HG03565 (cell line): ENCODE measurements around the gene BBIP1.

Experiments used
- ATAC-seq: cut with Tn5 transposase; IDR thresholded peaks from one replicate; pipeline ENCODE4 v1.9.1; 2021; ENCODE audit warnings: mild to moderate bottlenecking, moderate library complexity; ENCODE audit not compliant: unreplicated experiment

BBIP1 gene

DNA sequence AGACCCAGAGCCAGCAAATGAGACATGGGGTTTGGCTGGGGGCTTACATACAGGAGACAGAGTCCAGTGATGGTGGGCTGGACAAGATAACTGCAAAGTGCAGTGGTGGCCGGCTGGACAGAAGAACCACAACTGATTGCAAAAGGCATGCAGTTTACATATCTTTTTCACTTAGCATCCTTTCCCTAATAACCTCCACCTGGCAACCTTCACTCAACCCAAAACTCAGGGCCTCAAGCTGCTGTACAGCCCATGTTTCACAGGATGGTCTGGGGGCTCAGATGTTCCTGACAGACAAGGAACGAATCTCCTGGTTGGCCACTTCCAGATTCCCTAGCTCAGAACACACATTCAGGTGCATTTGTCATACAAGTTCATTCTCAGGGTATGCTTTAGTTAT, 55.0 kb downstream of the BBIP1 start:
- ATAC-seq = no peak

GRCh38 chr10:110863361-110863760, 55.6 kb downstream of the BBIP1 start:
- no peak for ATAC-seq

GRCh38 chr10:110862961-110863360, 56.0 kb downstream of the BBIP1 start:
- ATAC-seq = no peak

DNA sequence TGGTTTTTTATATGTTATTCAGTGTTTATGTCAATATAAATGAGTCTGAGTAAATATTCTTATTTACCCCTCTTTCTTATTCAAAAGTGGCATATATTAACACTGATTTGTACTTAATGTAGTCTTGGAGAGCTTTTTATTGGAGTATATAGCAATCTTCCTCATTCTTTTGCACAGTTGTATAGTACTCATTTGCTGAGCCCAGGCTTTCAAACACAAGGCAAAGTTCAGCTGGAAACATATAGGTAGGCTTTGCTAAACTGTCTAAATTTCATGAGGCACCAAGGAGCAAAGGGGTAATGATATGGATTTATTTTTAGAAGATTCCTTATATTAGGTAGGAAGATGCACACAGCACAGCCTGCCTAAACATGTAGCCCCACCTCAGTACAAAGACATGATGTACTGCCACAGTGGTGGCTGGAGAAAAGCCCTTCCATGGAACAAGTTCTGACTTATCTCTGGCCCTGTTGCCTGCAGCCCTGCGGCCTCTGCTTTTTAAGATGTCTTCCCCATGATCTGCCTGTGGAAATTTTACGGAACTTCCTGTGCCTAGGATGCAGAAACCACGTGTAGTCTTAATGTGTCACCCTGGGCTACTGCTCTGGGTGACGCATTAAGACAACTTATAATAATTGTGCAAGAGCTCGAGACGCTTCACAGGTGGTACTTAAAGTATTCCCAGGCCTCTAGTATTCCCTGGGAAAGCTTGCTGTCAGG, 56.9 kb downstream of the BBIP1 start:
- ATAC-seq = no peak

GRCh38 chr10:110861476-110861875, 57.5 kb downstream of the BBIP1 start:
- no peak for ATAC-seq

DNA sequence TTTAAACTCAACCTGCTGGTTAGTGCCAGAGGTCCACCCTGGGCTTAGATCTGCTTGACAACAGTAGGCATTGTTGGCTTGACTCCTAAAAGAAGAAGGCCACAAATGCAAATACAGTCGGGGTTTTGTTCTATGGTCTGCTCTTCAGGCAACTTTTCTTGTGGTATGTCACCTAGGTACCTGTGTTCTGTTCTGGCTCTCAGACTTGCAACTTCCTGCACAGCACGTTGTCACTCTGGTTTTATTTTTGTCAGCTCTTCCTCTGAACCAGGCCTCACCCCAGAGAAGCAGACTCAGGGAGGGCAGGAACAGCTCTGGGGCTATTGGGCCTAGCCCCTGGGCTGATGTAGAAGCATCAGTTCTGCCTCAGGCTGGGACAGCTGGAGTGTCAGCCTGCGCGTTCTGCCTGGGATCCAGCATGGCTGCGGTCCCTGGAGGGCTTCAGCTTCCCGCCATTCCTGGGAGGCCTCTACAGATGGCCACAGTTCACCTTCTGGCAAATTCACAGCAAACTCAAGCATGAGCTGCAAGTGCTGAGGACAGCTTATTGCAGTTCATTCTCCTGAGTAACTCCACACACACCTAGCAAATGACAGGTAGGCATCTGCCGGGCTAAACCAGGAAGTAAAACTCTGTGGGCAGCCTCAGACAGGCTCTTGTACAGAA, 58.3 kb downstream of the BBIP1 start:
- peak; percentile 49 for ATAC-seq

DNA sequence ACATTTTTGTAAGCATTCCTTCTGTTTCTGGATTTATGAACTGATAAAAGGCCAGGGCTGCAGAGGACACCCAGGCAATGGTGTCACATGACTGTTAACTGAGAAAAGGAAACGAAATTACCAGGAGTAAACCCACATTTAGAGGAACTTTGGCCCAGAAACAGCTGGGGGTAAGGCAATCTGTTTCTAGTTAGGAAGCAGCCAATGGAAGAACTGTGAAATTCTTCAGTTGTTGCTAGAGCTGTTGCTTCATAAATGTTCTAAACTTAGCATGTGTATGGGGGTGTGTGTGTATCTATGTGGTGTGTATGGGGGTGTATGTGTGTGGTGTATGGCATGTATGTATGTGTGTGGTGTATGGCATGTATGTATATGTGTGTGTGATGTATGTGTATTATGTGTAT, 59.0 kb downstream of the BBIP1 start:
- no peak for ATAC-seq

DNA sequence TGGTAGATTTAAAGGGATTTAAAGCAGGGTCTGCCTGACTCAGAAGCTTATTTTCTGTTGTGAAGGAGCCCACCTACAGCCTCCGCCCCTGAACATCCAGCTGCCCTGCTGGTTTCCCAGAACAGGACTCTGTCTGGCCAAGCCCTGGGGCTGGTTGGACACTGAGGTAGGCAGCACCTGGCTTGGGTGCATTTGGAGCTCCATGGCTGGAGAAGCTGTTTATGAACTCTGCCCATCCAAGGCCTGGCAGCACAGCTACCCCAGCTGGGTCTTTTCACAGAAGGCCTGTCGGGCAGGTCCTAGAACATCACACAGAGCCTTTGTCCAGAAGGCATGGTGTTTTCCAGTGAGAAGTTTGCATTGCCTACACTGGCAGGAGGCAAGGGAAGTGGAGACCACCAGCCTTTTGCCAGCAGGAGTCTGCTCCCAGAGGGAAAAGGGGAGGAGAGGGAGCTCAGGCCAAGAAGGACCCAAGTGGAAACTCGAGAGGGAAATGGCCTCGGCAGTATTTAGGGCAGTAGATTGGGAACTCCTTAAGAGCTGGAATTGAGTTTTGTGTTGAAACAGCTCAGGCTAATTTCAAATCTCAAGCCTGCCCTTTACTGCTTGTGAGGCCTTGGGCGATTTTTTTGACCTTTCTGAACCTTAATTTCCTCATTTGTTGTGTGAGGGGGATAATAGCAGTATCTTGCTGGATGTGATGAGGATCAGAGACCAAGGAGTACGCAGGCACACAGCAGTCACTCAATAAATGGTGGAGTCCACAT, 59.6 kb downstream of the BBIP1 start:
- ATAC-seq = no peak

GRCh38 chr10:110858297-110858934, 60.6 kb downstream of the BBIP1 start:
- no peak for ATAC-seq

GRCh38 chr10:110857265-110858171, 61.5 kb downstream of the BBIP1 start:
- ATAC-seq = peak; percentile 30

GRCh38 chr10:110853921-110854605, 64.9 kb downstream of the BBIP1 start:
- ATAC-seq = no peak

- ATAC-seq = no peak
These were observed 66.0 kb downstream of the BBIP1 start for GRCh38 chr10:110852947-110853346.

DNA sequence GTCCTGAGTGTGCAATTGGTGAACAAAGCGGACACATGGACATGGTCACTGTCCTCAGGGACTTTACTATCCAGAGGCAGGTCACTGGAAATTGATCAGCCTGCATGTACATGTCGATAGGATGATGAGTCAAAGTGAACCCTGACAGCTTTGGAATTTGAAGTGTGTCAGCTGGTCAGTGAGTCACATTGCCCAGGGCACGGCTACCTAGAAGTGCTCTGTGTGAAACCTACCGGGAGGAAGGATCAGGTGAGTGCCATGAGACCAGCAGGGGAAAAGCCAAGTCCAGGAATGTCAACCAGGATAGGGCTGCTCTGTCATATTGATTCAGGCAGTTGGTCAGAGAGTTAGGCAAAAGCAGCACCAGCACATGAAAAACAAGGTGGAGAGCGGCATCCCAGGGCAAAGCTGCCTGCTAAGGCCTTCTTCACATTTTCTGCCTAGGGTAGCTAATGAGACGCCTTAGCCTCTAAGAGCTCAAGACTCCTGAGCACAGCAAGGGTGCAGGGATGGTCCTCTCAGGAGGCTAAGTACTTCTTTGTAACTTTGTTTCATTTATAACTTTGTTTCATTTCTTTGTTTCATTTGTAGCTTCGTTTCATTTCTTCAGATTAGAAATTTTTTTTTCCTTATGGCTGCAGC, 66.6 kb downstream of the BBIP1 start:
- no peak for ATAC-seq

DNA sequence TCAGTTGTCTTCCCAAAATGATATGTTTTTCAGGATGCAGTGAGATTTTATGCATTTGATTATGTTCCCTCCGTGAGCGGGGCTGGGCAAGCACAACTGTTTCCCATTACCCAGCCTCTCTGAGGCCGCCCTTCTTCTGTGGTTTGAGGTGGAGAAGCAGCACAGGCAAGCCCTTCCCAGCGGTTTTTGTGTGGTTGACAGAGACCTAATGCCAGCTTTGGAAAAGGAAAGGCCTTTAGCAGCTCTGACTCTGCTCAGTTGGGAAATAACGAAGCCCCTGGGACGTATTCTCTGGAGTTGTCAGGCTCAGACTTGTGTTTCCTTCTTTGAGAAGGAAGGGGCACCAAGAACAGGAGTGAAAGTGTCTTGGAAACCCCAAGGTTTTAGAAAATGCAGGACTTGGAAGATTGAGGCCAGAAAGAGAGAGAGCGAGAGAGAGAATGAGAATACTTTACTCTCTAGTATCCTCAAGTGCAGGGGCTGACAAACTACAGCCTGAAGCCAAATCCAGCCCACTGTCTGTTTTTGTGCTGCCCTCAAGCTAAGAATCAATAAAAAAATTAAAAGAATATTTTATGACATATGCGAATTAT, 67.9 kb downstream of the BBIP1 start:
- no peak for ATAC-seq

DNA sequence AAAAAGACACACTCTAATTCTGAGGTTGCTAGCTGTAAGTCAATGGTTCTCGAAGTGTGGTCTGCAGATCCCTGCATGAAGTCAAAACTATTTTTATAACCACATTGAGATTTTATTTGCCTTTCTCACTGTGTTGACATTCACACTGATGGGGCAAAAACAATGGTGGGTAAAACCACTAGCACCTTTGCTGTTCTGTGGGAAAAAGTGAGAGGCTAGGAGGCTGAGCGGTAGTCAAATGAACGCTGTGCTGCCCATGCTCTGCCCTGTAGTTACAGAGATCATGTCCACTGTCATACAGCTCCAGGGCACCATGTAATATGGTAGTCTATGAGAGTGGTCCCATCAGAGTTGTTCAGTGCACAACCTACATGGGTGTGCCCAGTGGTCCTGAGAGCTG, 68.9 kb downstream of the BBIP1 start:
- no peak for ATAC-seq
